Right lobe of liver (tissue), 4 donors: Measurements from ENCODE around the gene FBXO38.

Experiments used
- CTCF ChIP-seq, 4 donors: fragments of 200-600 bp in 3 of 4; fragments of 450-650 bp in 1 of 4; IDR thresholded peaks; one replicate each; pipeline versions ENCODE4 v1.5.1 to v1.8.0; 2016 to 2022; ENCODE audit warnings: antibody characterized with exemption in 4 of 4, mild to moderate bottlenecking in 2 of 4
- POLR2A ChIP-seq: fragments of 450-650 bp; IDR thresholded peaks from one replicate; pipeline ENCODE4 v1.6.1; 2017; ENCODE audit warnings: antibody characterized with exemption, mild to moderate bottlenecking
- donor health status: DM: no; HTN: no; CAD: no.
- donor health status: DM: no; HTN: no; CAD: no.
- donor health status: DM: no; HTN: yes; CAD: no.

DNA sequence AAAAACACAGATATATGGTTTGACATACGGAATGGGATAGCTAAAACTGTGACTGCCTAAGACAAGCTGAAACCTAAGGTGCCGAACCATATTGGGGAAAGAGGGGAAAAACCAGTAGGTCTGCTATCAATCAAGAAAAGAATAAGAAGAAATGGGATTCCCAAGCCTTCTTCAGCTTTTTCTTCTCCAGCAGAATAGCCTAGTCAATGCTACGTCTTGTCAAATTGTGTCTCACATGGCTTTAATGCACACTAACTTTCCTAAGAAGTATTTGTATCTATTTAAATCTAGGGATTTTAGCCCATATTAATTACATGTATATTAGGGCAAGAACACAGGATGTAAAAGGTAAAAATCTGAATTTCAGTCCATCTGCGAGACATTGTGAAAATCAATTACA, 797 bp upstream of the FBXO38 start:
- TF ChIP-seq CTCF (IDR thresholded peaks at IDR 0.05) (no peak), POLR2A (no peak)
